ENCODE measurements around the gene ARHGAP1. TPM values are rescaled to one million over a fixed set of nuclear protein-coding genes. Genes with fewer than 3 reads are reported as not detected.

The ARHGAP1 gene
- total and polyA plus RNA-seq, 2 of the 13 experiments (the other 11 are each of a cell fraction or from before 2014, with no cell fraction given) = 18.6 to 30.3 TPM

DNA sequence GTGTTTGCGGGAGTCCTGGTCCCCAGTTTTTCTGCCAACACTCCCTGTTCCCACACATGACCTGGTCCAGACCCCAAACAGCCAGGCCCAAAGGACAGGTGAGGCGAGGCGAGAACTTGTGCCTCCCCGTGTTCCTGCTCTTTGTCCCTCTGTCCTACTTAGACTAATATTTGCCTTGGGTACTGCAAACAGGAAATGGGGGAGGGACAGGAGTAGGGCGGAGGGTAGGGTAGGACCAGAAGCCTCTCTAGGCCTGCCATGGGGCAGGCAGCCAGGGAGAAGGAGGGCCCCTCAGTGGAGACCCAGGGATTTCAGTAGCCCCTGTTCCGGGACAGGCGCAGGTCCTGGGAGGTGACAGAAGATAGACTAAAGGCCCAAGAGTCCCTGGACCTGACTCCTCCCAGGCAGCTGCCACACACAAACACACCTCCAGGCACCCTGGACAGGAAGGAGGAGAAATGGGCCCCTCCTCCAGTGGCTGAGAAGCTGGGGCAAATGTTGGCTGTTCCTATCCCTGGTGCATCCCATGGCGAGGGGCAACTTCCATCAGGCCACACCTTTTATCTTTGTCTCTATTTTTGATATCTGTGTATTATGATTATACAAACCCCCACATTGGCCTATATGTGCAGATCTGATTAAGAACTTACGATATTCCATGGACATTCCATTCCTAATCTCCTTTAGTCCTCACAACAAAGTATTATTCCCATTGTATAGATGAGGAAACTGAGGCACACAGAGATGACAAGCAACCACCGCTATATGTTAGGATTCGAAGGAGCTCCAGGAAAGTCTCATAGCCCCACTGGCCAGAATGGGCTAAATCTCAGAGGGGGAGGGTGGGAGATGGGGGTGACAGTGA lies 18.0 kb upstream of the ARHGAP1 start (continued):
- peak; percentile 90 for TF ChIP-seq NAIF1 (CRISPR knock-in tag; IDR thresholded peaks at IDR 0.05; ENCODE audit: borderline replicate concordance)
- TF ChIP-seq SRSF4 (IDR thresholded peaks at IDR 0.05; ENCODE audit: low read depth, low read length, poor library complexity, severe bottlenecking) = no peak
- peak; percentile 60; the same call in 1 of the 2 replicates for TF ChIP-seq ZNF274 (CRISPR knock-in tag; IDR thresholded peaks at IDR 0.05)
- peak; percentile 71 for TF ChIP-seq HHEX (CRISPR knock-in tag; IDR thresholded peaks at IDR 0.05)
- no peak for TF ChIP-seq ATAD3A (CRISPR knock-in tag; IDR thresholded peaks at IDR 0.05)
- peak; percentile 75 for TF ChIP-seq RFXAP (CRISPR knock-in tag; IDR thresholded peaks at IDR 0.05; ENCODE audit: borderline replicate concordance)
- TF ChIP-seq FOSL1 (CRISPR knock-in tag; IDR thresholded peaks at IDR 0.05; ENCODE audit: borderline replicate concordance) = no peak
- TF ChIP-seq NR2F2 (IDR thresholded peaks at IDR 0.05; ENCODE audit: borderline replicate concordance, low read depth) = peak; percentile 92
- TF ChIP-seq PHF21A (CRISPR knock-in tag; IDR thresholded peaks at IDR 0.05) = peak; percentile 100
- peak; percentile 37; the same call in 1 of the 2 replicates for TF ChIP-seq ZNF431 (CRISPR knock-in tag; IDR thresholded peaks at IDR 0.05; ENCODE audit: borderline replicate concordance, low read depth)
- no peak for TF ChIP-seq WIZ (CRISPR knock-in tag; IDR thresholded peaks at IDR 0.05)
- TF ChIP-seq HNRNPK (IDR thresholded peaks at IDR 0.05; ENCODE audit: low read depth, low read length, poor library complexity, severe bottlenecking) = no peak
- TF ChIP-seq ZBTB14 (CRISPR knock-in tag; IDR thresholded peaks at IDR 0.05) = no peak
- peak; percentile 85; the same call in 1 of the 2 replicates for TF ChIP-seq ZSCAN9 (CRISPR knock-in tag; IDR thresholded peaks at IDR 0.05; ENCODE audit: borderline replicate concordance)
- no peak for TF ChIP-seq HES4 (CRISPR knock-in tag; IDR thresholded peaks at IDR 0.05; ENCODE audit: borderline replicate concordance)
- peak; percentile 24; the same call in 1 of the 2 replicates for TF ChIP-seq GATA4 (IDR thresholded peaks at IDR 0.05; ENCODE audit: borderline replicate concordance, low read depth)
- no peak for TF ChIP-seq RARG (CRISPR knock-in tag; IDR thresholded peaks at IDR 0.05; ENCODE audit: low read depth)
- no peak for TF ChIP-seq ATRX (CRISPR knock-in tag; IDR thresholded peaks at IDR 0.05; ENCODE audit: borderline replicate concordance)
- TF ChIP-seq KDM6A (CRISPR knock-in tag; IDR thresholded peaks at IDR 0.05; ENCODE audit: low read depth) = peak; percentile 100
- TF ChIP-seq ZNF879 (CRISPR knock-in tag; IDR thresholded peaks at IDR 0.05) = no peak
- peak; percentile 89; the same call in 1 of the 2 replicates for TF ChIP-seq ZSCAN30 (CRISPR knock-in tag; IDR thresholded peaks at IDR 0.05)
- no peak for TF ChIP-seq NFE2L1 (CRISPR knock-in tag; IDR thresholded peaks at IDR 0.05; ENCODE audit: borderline replicate concordance)
- peak; percentile 61; the same call in 1 of the 2 replicates for TF ChIP-seq ZNF543 (CRISPR knock-in tag; IDR thresholded peaks at IDR 0.05)
- no peak for TF ChIP-seq ZNF674 (CRISPR knock-in tag; IDR thresholded peaks at IDR 0.05; ENCODE audit: low read depth)
- no peak for TF ChIP-seq ZNF549 (CRISPR knock-in tag; IDR thresholded peaks at IDR 0.05)
- TF ChIP-seq MXI1 (IDR thresholded peaks at IDR 0.05; ENCODE audit: borderline replicate concordance, low read depth, low read length) = peak; percentile 46; the same call in 1 of the 3 replicates
- peak; percentile 96 for TF ChIP-seq ZMYM3 (CRISPR knock-in tag; IDR thresholded peaks at IDR 0.05)
- no peak for TF ChIP-seq ZNF737 (CRISPR knock-in tag; IDR thresholded peaks at IDR 0.05; ENCODE audit: borderline replicate concordance)
- 0 out of 2 replicates have a peak, but pooled peaks have one; percentile 69 for TF ChIP-seq ZNF615 (CRISPR knock-in tag; IDR thresholded peaks at IDR 0.05; ENCODE audit: borderline replicate concordance)
- TF ChIP-seq SPEN (CRISPR knock-in tag; IDR thresholded peaks at IDR 0.05; ENCODE audit: low read depth) = peak; percentile 77

All from HepG2 (cell line).